Astrocyte of the cerebellum (primary cell): ENCODE data around the gene ATP6V0D1.

Experiments used
- DNase-seq: peaks from one replicate; pipeline ENCODE4 v3.0.0-alpha.2; 2011; ENCODE audit warnings: low read depth
- H3K4me3 ChIP-seq: 2 replicates; pipeline ENCODE4 v1.5.1; 2011; ENCODE audit warnings: mild to moderate bottlenecking, low read depth, low read length, moderate library complexity
- CTCF ChIP-seq: IDR thresholded peaks from 2 replicates; pipeline ENCODE4 v1.5.1; 2012; ENCODE audit warnings: low read length, low read depth, moderate library complexity, mild to moderate bottlenecking; ENCODE audit errors: missing control alignments
- in situ Hi-C: cut with HindIII; loops from 2 replicates; pipeline ENCODE4 v1.10.0; 2017; ENCODE audit warnings: low sequenced_read_pairs

The ATP6V0D1 gene

GRCh38 chr16:67405336-67405735, 75.6 kb downstream of the ATP6V0D1 start:
- no peak overlapping the region for H3K4me3 ChIP-seq
- TF ChIP-seq CTCF = no peak
- in situ Hi-C loops = no loop called here
- DNase-seq = no peak

- TF ChIP-seq CTCF = no peak
These were observed 76.2 kb downstream of the ATP6V0D1 start for GRCh38 chr16:67404740-67405226.

GRCh38 chr16:67403976-67404555, 76.9 kb downstream of the ATP6V0D1 start:
- in situ Hi-C loops = no loop called here

More at GRCh38 chr16:67404740-67405226, 76.2 kb downstream of the ATP6V0D1 start:
- in situ Hi-C loops = no loop called here
- H3K4me3 ChIP-seq = no peak overlapping the region
- no peak for DNase-seq

GRCh38 chr16:67400901-67401300, 80.1 kb downstream of the ATP6V0D1 start:
- H3K4me3 ChIP-seq = no peak overlapping the region
- in situ Hi-C loops = no loop called here
- no peak for DNase-seq
- no peak for TF ChIP-seq CTCF

More at GRCh38 chr16:67403976-67404555, 76.9 kb downstream of the ATP6V0D1 start:
- TF ChIP-seq CTCF = no peak
- no peak overlapping the region for H3K4me3 ChIP-seq
- no peak for DNase-seq

GRCh38 chr16:67399749-67400704, 80.9 kb downstream of the ATP6V0D1 start:
- no peak overlapping the region for H3K4me3 ChIP-seq
- in situ Hi-C loops = loop anchor here (5.0 kb wide), 1 partner anchor 73 kb away; the partner anchor contains the start of genes KCTD19 and LRRC36
- DNase-seq = no peak
- no peak for TF ChIP-seq CTCF

GRCh38 chr16:67399218-67399733, 81.7 kb downstream of the ATP6V0D1 start:
- TF ChIP-seq CTCF = peak; percentile 84
- in situ Hi-C loops = loop anchor here (5.0 kb wide), 1 partner anchor 72 kb away; the partner anchor contains the start of genes KCTD19 and LRRC36
- no peak for DNase-seq
- H3K4me3 ChIP-seq = no peak overlapping the region
